ENCODE results near the gene ALOX12.

The ALOX12 gene

GRCh38 chr17:7001318-7001961 lies 5.6 kb downstream of the ALOX12 start:
- H3K27ac ChIP-seq (ENCODE audit: low read length), result no peak overlapping the region
- H3K36me3 ChIP-seq (ENCODE audit: control insufficient read depth, insufficient read depth, low read length), result no peaks in the 10 kb centered on the region; the same call in 1 of the 2 replicates
- no CpG with 5 or more reads among the region's 10 CpGs for WGBS (ENCODE audit: insufficient coverage, insufficient read length)
- H3K9me3 ChIP-seq (ENCODE audit: control insufficient read depth, insufficient read depth, low read length), result no peaks in the 10 kb centered on the region
- no peak for DNase-seq (ENCODE audit: low read depth, low spot score)
- no peak overlapping the region for H3K4me3 ChIP-seq (ENCODE audit: low read length)
- no peaks in the 10 kb centered on the region; the same call in 1 of the 2 replicates for H3K27me3 ChIP-seq (ENCODE audit: control insufficient read depth, insufficient read depth, low read length)
- H3K4me1 ChIP-seq (ENCODE audit: control insufficient read depth, insufficient read depth, low read length), result no peaks in the 10 kb centered on the region

DNA sequence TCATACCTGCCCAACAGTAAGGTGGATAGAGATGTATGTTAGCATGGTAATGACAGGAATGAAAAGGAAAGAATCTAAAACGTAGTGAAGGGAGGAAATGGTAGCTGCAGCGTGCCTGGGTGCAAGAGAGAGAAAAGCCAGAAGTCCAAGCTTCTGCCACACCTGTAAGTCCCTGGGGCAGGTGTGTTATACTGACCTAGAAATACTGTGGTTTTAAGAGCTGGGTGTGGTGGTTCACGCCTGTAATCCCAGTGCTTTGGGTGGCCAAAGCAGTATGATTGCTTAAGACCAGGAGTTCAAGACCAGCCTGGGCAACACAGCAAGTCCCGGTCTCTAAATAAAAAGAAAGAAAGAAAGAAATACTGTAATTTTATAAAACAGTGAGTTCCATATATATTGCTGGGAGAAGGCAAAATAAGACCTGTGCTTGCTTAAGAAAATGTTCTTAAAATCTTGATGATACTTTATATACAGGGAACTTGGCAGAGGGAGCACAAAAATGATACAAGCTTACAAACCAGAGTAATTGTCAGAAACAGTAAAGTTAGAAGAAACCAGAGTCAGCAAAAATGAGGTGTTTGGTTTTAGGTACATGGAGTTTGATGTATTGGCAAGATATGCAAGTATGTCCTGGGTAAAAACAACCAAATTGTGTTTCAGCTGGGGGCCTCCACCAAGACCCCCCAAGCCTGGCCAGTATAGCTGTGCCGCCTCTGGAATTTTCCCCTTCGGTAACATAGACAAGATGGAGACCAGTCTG lies 6.6 kb downstream of the ALOX12 start:
- no peak overlapping the region for H3K27ac ChIP-seq (ENCODE audit: low read length)
- no peaks in the 10 kb centered on the region; the same call in 1 of the 2 replicates for H3K36me3 ChIP-seq (ENCODE audit: control insufficient read depth, insufficient read depth, low read length)
- no peak overlapping the region for H3K4me3 ChIP-seq (ENCODE audit: low read length)
- H3K4me1 ChIP-seq (ENCODE audit: control insufficient read depth, insufficient read depth, low read length), result no peaks in the 10 kb centered on the region
- no peaks in the 10 kb centered on the region for H3K9me3 ChIP-seq (ENCODE audit: control insufficient read depth, insufficient read depth, low read length)
- no peaks in the 10 kb centered on the region for H3K27me3 ChIP-seq (ENCODE audit: control insufficient read depth, insufficient read depth, low read length)
- no CpG with 5 or more reads among the region's 6 CpGs for WGBS (ENCODE audit: insufficient coverage, insufficient read length)
- DNase-seq (ENCODE audit: low read depth, low spot score), result no peak

DNA sequence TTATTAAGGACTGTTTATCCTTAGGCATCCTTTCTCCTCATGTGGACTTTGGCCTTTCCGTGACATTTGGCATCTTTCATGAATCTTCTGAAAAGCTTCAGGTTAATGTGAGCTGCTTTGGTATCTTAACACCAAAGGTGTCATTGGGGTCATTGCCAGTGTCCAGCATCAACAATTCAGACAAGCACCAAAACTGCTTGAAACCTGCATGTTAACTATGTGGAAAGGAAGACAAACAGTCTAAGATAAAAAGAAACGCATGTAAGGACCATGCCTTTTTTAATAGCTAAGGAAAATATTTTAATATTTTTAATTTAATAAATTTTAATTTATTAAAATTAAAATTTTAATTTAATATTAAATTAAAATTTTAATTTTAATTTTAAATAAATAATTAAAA lies 7.9 kb downstream of the ALOX12 start:
- Histone ChIP-seq H3K9me3 (ENCODE audit: control insufficient read depth, insufficient read depth, low read length) (no peaks in the 10 kb centered on the region), H3K27me3 (ENCODE audit: control insufficient read depth, insufficient read depth, low read length) (no peaks in the 10 kb centered on the region), H3K4me3 (ENCODE audit: low read length) (no peak overlapping the region), H3K36me3 (ENCODE audit: control insufficient read depth, insufficient read depth, low read length) (no peaks in the 10 kb centered on the region; the same call in 1 of the 2 replicates), H3K4me1 (ENCODE audit: control insufficient read depth, insufficient read depth, low read length) (no peaks in the 10 kb centered on the region), H3K27ac (ENCODE audit: low read length) (no peak overlapping the region)
- WGBS (ENCODE audit: insufficient coverage, insufficient read length), result no CpG with 5 or more reads among the region's 2 CpGs
- DNase-seq (ENCODE audit: low read depth, low spot score), result no peak

DNA sequence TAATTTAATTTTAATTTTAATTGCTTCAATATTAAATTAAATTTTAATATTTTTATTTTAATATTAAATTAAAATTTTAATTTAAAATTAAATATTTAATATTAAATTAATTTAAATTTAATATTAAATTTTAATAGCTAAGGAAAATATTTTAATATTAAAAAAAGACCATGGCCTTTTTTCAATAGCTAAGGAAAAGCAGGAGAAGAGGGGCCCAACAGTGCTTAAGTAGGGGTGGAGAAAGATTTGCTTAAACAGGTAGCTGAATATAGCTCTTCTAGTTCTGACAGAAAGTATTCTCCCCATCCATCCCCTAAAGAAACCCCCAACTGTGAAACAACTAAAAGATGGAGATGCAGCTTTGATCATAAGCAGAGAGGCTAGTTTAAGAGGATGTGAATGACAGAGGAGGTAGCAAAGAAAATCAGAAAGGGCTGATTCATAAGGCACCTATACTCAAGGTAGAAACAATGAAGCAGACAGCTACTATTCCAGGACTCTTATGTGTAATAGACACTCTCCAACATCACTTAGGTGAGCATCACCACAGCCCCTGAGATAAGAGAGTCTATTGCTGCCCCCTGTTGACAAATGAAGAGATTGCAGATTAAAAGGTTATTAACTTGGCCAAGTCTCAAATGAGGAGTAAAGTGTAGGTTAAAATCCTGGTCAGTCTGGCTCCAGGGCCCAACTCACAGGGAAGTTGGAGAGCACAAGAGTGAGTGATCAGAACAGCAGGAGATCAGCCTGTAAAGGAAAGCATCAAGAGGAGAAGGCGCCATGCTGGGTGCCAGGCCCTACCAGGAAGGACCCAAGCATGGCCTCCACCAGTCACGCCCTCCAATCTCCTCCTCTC lies 8.8 kb downstream of the ALOX12 start:
- no peaks in the 10 kb centered on the region; the same call in 1 of the 2 replicates for H3K36me3 ChIP-seq (ENCODE audit: control insufficient read depth, insufficient read depth, low read length)
- DNase-seq (ENCODE audit: low read depth, low spot score), result no peak

GRCh38 chr17:7005716-7006115 lies 9.9 kb downstream of the ALOX12 start:
- no CpG with 5 or more reads among the region's 7 CpGs for WGBS (ENCODE audit: insufficient coverage, insufficient read length)
- no peaks in the 10 kb centered on the region; the same call in 1 of the 2 replicates for H3K36me3 ChIP-seq (ENCODE audit: control insufficient read depth, insufficient read depth, low read length)
- no peak overlapping the region for H3K4me3 ChIP-seq (ENCODE audit: low read length)
- no peaks in the 10 kb centered on the region for H3K9me3 ChIP-seq (ENCODE audit: control insufficient read depth, insufficient read depth, low read length)
- DNase-seq (ENCODE audit: low read depth, low spot score), result no peak
- H3K4me1 ChIP-seq (ENCODE audit: control insufficient read depth, insufficient read depth, low read length), result no peaks in the 10 kb centered on the region
- H3K27ac ChIP-seq (ENCODE audit: low read length), result no peak overlapping the region
- no peaks in the 10 kb centered on the region for H3K27me3 ChIP-seq (ENCODE audit: control insufficient read depth, insufficient read depth, low read length)

More for the DNA sequence above, 8.8 kb downstream of the ALOX12 start:
- no peaks in the 10 kb centered on the region for H3K9me3 ChIP-seq (ENCODE audit: control insufficient read depth, insufficient read depth, low read length)
- no peak overlapping the region for H3K4me3 ChIP-seq (ENCODE audit: low read length)
- no peak overlapping the region for H3K27ac ChIP-seq (ENCODE audit: low read length)
- H3K4me1 ChIP-seq (ENCODE audit: control insufficient read depth, insufficient read depth, low read length), result no peaks in the 10 kb centered on the region
- no CpG with 5 or more reads among the region's 2 CpGs for WGBS (ENCODE audit: insufficient coverage, insufficient read length)
- H3K27me3 ChIP-seq (ENCODE audit: control insufficient read depth, insufficient read depth, low read length), result no peaks in the 10 kb centered on the region

DNA sequence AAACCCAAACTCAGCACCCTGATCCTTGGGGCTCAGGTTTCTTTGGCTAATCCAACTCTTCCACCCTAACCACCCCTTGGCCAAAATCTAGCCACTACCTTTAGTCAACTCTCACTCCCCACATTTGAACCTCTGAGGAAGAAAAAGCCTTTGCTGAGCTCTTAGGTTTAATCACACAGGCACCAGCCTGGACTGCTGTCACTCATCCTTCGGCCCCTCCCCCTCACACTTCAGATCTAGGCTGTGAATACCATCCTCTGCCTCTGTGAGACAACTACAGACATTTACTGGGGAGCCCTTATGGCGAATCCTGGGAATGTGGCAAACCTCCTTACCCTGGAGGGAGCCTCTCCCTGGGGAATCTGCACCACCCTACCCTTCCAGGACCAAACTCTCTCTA lies 11.3 kb downstream of the ALOX12 start:
- no CpG with 5 or more reads among the region's 2 CpGs for WGBS (ENCODE audit: insufficient coverage, insufficient read length)

DNA sequence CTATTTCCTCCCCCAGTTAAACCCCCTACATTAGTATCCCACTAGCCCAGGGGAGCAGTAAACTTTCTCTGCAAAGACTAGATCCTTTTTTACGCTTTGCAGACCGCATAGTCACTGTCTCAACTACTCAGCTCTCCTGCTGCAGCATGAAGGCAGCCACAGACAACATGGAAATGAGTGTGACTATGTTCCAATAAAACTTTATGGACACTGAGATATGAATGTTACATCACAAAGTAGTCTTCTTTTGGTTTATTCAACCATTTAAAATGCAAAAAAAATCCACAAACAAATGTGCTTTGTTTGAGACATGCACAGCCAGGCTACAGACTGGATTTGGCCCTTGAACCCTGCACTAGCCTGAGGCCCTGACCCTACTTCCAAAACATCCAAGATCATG lies 14.7 kb downstream of the ALOX12 start:
- H3K4me3 ChIP-seq (ENCODE audit: low read length), result no peak overlapping the region
- no peak for DNase-seq (ENCODE audit: low read depth, low spot score)
- H3K27me3 ChIP-seq (ENCODE audit: control insufficient read depth, insufficient read depth, low read length), result no peaks in the 10 kb centered on the region
- no peak overlapping the region for H3K27ac ChIP-seq (ENCODE audit: low read length)
- H3K4me1 ChIP-seq (ENCODE audit: control insufficient read depth, insufficient read depth, low read length), result no peaks in the 10 kb centered on the region
- no peaks in the 10 kb centered on the region for H3K36me3 ChIP-seq (ENCODE audit: control insufficient read depth, insufficient read depth, low read length)
- H3K9me3 ChIP-seq (ENCODE audit: control insufficient read depth, insufficient read depth, low read length), result no peaks in the 10 kb centered on the region
- WGBS (ENCODE audit: insufficient coverage, insufficient read length), result no CpG with 5 or more reads among the region's 2 CpGs

More for the DNA sequence above, 11.3 kb downstream of the ALOX12 start:
- no peak overlapping the region for H3K4me3 ChIP-seq (ENCODE audit: low read length)
- no peaks in the 10 kb centered on the region; the same call in 1 of the 2 replicates for H3K36me3 ChIP-seq (ENCODE audit: control insufficient read depth, insufficient read depth, low read length)
- no peak for DNase-seq (ENCODE audit: low read depth, low spot score)
- H3K27ac ChIP-seq (ENCODE audit: low read length), result no peak overlapping the region
- H3K27me3 ChIP-seq (ENCODE audit: control insufficient read depth, insufficient read depth, low read length), result no peaks in the 10 kb centered on the region
- no peaks in the 10 kb centered on the region for H3K4me1 ChIP-seq (ENCODE audit: control insufficient read depth, insufficient read depth, low read length)
- H3K9me3 ChIP-seq (ENCODE audit: control insufficient read depth, insufficient read depth, low read length), result no peaks in the 10 kb centered on the region

DNA sequence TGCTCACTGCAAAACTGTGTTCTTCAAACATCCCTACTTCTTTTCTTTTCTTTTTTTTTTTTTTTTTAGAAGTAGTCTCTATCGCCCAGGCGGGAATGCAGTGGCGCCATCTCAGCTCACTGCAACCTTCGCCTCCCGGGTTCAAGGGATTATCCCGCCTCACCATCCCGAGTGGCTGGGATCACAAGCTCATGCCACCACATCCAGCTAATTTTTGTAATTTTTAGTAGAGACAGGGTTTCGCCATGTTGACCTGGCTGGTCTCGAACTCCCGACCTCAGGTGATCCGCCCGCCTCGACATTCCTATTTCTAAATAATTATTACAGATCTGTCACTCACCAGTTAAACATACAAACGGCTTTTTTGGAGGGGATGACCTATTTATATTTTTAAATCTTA lies 15.6 kb downstream of the ALOX12 start:
- no peak for DNase-seq (ENCODE audit: low read depth, low spot score)
- H3K4me1 ChIP-seq (ENCODE audit: control insufficient read depth, insufficient read depth, low read length), result no peaks in the 10 kb centered on the region
- H3K27ac ChIP-seq (ENCODE audit: low read length), result no peak overlapping the region
- no peaks in the 10 kb centered on the region for H3K36me3 ChIP-seq (ENCODE audit: control insufficient read depth, insufficient read depth, low read length)
- no peaks in the 10 kb centered on the region for H3K27me3 ChIP-seq (ENCODE audit: control insufficient read depth, insufficient read depth, low read length)
- no CpG with 5 or more reads among the region's 14 CpGs for WGBS (ENCODE audit: insufficient coverage, insufficient read length)
- H3K4me3 ChIP-seq (ENCODE audit: low read length), result no peak overlapping the region
- no peaks in the 10 kb centered on the region for H3K9me3 ChIP-seq (ENCODE audit: control insufficient read depth, insufficient read depth, low read length)

DNA sequence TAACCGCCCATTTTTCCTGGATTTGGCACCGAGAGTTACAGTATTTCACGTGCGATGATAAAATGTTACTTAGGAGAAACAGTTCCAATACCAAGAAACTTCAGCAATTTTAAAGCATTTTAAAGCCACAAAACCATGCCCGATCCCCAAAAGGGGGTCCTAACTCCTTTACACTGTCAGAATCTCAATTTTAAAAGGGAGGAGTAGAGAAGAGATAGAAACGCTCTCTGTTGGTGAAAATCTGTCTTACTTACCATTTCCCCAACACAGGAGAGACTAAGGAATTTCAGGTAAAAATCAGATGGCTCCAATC lies 16.0 kb downstream of the ALOX12 start:
- H3K27me3 ChIP-seq (ENCODE audit: control insufficient read depth, insufficient read depth, low read length), result no peaks in the 10 kb centered on the region
- no peak overlapping the region for H3K27ac ChIP-seq (ENCODE audit: low read length)

DNA sequence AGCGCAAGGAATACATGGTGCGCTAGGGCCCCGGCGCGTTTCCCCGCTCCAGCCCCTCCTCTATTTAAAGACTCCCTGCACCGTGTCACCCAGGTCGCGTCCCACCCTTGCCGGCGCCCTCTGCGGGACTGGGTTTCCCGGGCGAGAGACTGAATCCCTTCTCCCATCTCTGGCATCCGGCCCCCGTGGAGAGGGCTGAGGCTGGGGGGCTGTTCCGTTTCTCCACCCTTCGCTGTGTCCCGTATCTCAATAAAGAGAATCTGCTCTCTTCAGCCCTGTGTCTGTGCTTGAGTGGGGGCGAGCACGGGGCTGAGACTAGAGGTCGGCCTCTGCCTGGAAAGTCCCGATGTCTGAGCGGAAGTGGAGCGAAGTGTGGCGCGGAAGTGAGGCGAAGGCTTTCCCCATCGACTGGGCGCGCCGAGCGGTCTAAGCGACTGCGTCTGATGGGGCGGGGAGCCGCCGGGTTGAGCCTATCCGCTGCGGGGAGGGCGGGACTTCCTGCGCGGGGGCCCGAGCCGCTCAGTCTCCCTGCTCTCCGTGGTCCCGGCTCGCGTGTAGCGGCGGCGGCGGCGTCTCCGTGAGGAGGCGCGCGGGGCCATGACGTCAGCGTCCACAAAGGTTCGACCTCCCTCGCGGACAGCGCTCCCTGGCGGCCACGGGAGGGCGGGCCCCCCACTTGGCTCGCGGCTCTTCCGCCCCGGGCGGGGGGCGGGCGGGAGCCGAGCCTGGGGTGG lies 18.6 kb downstream of the ALOX12 start:
- 0 out of 2 replicates have a peak, but pooled peaks cover 2% of the 10 kb centered on the region for H3K36me3 ChIP-seq (ENCODE audit: control insufficient read depth, insufficient read depth, low read length)
- no peaks in the 10 kb centered on the region for H3K4me1 ChIP-seq (ENCODE audit: control insufficient read depth, insufficient read depth, low read length)
- H3K4me3 ChIP-seq (ENCODE audit: low read length), result peak overlapping the region; percentile 50; the same call in 1 of the 2 replicates
- WGBS (ENCODE audit: insufficient coverage, insufficient read length), result no CpG with 5 or more reads among the region's 75 CpGs
- H3K9me3 ChIP-seq (ENCODE audit: control insufficient read depth, insufficient read depth, low read length), result no peaks in the 10 kb centered on the region
- no peak for DNase-seq (ENCODE audit: low read depth, low spot score)
- H3K27ac ChIP-seq (ENCODE audit: low read length), result no peak overlapping the region
- H3K27me3 ChIP-seq (ENCODE audit: control insufficient read depth, insufficient read depth, low read length), result no peaks in the 10 kb centered on the region

More for the DNA sequence above, 16.0 kb downstream of the ALOX12 start:
- no peaks in the 10 kb centered on the region for H3K9me3 ChIP-seq (ENCODE audit: control insufficient read depth, insufficient read depth, low read length)
- H3K4me3 ChIP-seq (ENCODE audit: low read length), result peak overlapping the region; percentile 89; the same call in 1 of the 2 replicates
- 0 out of 2 replicates have a peak, but pooled peaks cover 2% of the 10 kb centered on the region for H3K36me3 ChIP-seq (ENCODE audit: control insufficient read depth, insufficient read depth, low read length)
- H3K4me1 ChIP-seq (ENCODE audit: control insufficient read depth, insufficient read depth, low read length), result no peaks in the 10 kb centered on the region
- no CpG with 5 or more reads among the region's 6 CpGs for whole genome bisulfite sequencing (ENCODE audit: insufficient coverage, insufficient read length)
- no peak for DNase-seq (ENCODE audit: low read depth, low spot score)
